HFFc6 (cell line): ENCODE data around the gene MYOCD. TPM values are rescaled to one million over a fixed set of nuclear protein-coding genes. Genes with fewer than 3 reads are reported as not detected.

Source experiments
- DNase-seq: peaks from one replicate; pipeline ENCODE4 v3.0.0-alpha.2; 2018
- H3K27ac Mint-ChIP-seq: 2 replicates; pipeline ENCODE4 v1.8.0; 2020; ENCODE audit warnings: mild to moderate bottlenecking, mixed read lengths
- H3K27me3 Mint-ChIP-seq: 2 replicates; pipeline ENCODE4 v1.8.0; 2021; ENCODE audit warnings: mild to moderate bottlenecking, moderate library complexity, mixed read lengths; ENCODE audit not compliant: insufficient read depth
- H3K36me3 Mint-ChIP-seq: 2 replicates; pipeline ENCODE4 v1.8.0; 2021; ENCODE audit warnings: low read depth, mixed read lengths
- H3K4me1 Mint-ChIP-seq: 2 replicates; pipeline ENCODE4 v1.8.0; 2020; ENCODE audit warnings: low read depth, mixed read lengths
- H3K4me3 Mint-ChIP-seq: 2 replicates; pipeline ENCODE4 v1.8.0; 2020; ENCODE audit warnings: mild to moderate bottlenecking, moderate library complexity, mixed read lengths
- H3K9me3 Mint-ChIP-seq: 2 replicates; pipeline ENCODE4 v1.8.0; 2020; ENCODE audit warnings: mild to moderate bottlenecking, mixed read lengths
- CTCF ChIP-seq: fragments of 200-600 bp; sonication (generic); IDR thresholded peaks from 2 replicates; pipeline ENCODE4 v1.5.0; 2021; ENCODE audit warnings: antibody characterized with exemption, mild to moderate bottlenecking
- total RNA-seq, 6 experiments: library from RNA; stranded (reverse); fragmentation: NEBNext Ultra II Directional; extraction: Animal tissue kit (Norgen Biotek cat#: 25700); gene quantifications; 2 replicates in 1 of 6; 3 replicates in 5 of 6; pipeline ENCODE4 v1.2.3, GENCODE V29; 2021

The MYOCD gene
- total RNA-seq, 6 experiments from 2014 or later = 6.5 to 8.5 (median 7.1) TPM

GRCh38 chr17:12773153-12773552, 107.5 kb downstream of the MYOCD start:
- no peak for DNase-seq
- Mint-ChIP-seq H3K36me3 (no peaks in the 10 kb centered on the region), H3K4me3 (no peak overlapping the region), H3K9me3 (no peaks in the 10 kb centered on the region; the same call in 1 of the 2 replicates), H3K27ac (no peak overlapping the region), H3K27me3 (peaks cover 2% of the 10 kb centered on the region; the same call in 1 of the 2 replicates), H3K4me1 (peaks cover 8% of the 10 kb centered on the region)
- TF ChIP-seq CTCF = no peak

- TF ChIP-seq CTCF = no peak
- Mint-ChIP-seq H3K36me3 (no peaks in the 10 kb centered on the region), H3K4me1 (no peaks in the 10 kb centered on the region), H3K27me3 (peaks cover 31% of the 10 kb centered on the region), H3K27ac (no peak overlapping the region), H3K9me3 (no peaks in the 10 kb centered on the region), H3K4me3 (peak overlapping the region; percentile 65)
- no peak for DNase-seq
Measured at GRCh38 chr17:12789075-12789480, 123.4 kb downstream of the MYOCD start.

- no peak for TF ChIP-seq CTCF
Measured at GRCh38 chr17:12789481-12790248, 124.0 kb downstream of the MYOCD start, which contains the start of gene ARHGAP44. Gene ARHGAP44 (plus strand): TSS chr17:12789498. CDS start chr17:12789839, 341 bp downstream.

GRCh38 chr17:12790249-12791106, 124.8 kb downstream of the MYOCD start:
- Mint-ChIP-seq H3K36me3 (no peaks in the 10 kb centered on the region), H3K4me3 (peak overlapping the region; percentile 76), H3K27ac (no peak overlapping the region), H3K27me3 (peaks cover 35% of the 10 kb centered on the region), H3K9me3 (no peaks in the 10 kb centered on the region), H3K4me1 (no peaks in the 10 kb centered on the region)
- DNase-seq = no peak
- TF ChIP-seq CTCF = no peak

More at GRCh38 chr17:12789481-12790248, 124.0 kb downstream of the MYOCD start, which contains the start of gene ARHGAP44:
- Mint-ChIP-seq H3K4me3 (peak within 1 kb of the TSS; percentile 76), H3K27ac (no peak within 1 kb of the TSS), H3K9me3 (no peaks in the 10 kb centered on the region), H3K27me3 (peaks cover 35% of the 10 kb centered on the region), H3K4me1 (no peaks in the 10 kb centered on the region), H3K36me3 (no peaks in the 10 kb centered on the region)
- peak; percentile 30 for DNase-seq

- H3K4me1 Mint-ChIP-seq = no peaks in the 10 kb centered on the region
- TF ChIP-seq CTCF = no peak
- H3K27me3 Mint-ChIP-seq = peaks cover 31% of the 10 kb centered on the region
- H3K4me3 Mint-ChIP-seq = no peak overlapping the region
- H3K27ac Mint-ChIP-seq = no peak overlapping the region
- no peak for DNase-seq
- no peaks in the 10 kb centered on the region for H3K36me3 Mint-ChIP-seq
- H3K9me3 Mint-ChIP-seq = no peaks in the 10 kb centered on the region
Measured at GRCh38 chr17:12794919-12795532, 129.3 kb downstream of the MYOCD start.
